HG02884 (cell line): ENCODE results near the gene TRIM33.
"Not testable (repeated sequence)": the region's sequence is repeated elsewhere in the genome, so short reads cannot be mapped to it uniquely, and the experiment has no call there.

Source experiments
- ATAC-seq: cut with Tn5 transposase; IDR thresholded peaks from one replicate; pipeline ENCODE4 v1.9.1; 2021; ENCODE audit warnings: mild to moderate bottlenecking, moderate library complexity; ENCODE audit not compliant: unreplicated experiment

TRIM33 gene

DNA sequence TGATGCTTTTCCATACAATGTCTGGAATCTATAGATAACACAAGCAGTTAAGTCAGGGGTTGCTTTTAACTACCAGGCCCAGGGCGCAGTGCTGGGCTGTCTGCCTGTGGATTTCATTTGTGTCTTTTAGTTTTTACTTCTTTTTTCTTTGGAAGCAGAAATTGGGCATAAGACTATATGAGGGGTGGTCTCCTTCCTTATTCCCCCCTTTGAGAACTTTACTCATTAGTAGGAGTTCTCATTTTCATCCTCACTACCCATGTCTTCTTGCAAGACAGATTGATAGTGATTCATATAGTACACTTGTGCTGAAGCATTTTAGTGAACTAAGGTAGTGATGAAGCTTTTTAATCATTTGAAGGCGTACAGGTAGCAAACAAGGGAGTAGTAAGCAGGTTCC lies 147.8 kb downstream of the TRIM33 start:
- ATAC-seq: not testable (repeated sequence)

DNA sequence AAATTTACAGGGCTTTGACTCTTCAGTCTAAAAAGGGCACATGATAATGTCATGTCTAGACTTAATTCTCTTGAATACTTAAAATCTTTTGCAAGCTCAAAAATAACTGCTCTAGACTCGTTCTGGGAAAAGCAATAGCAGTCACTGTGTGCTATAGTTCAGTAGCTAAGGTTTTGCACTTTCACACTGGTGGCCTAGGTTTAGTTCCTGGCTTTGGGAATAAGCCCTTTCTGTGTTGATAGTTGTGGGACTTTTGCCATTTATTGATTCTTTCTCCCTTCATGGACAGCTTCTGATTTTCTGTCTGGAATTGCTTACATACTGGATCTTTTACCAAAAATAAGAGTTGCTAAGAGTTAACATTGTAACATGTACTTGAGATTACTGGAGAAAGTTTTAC lies 151.2 kb downstream of the TRIM33 start:
- ATAC-seq: no peak

DNA sequence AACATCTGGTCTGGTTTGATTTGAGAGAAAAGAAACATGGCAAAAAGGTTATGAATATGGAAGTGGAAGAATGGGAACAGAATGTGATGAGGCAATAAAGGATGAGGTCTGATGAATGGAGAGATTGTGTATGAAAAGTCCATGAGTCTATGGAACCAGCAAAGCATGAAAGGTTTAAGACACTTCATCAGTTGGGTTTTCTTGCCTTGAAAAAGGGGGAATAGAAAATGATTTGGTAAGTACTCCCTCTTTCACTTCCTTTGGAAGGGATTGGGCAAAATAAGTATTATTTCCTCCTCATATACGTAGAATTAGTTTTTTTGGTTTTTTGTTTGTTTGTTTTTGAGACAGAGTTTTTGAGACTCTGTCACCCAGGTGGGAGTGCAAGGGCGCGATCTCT lies 155.8 kb downstream of the TRIM33 start:
- no peak for ATAC-seq

DNA sequence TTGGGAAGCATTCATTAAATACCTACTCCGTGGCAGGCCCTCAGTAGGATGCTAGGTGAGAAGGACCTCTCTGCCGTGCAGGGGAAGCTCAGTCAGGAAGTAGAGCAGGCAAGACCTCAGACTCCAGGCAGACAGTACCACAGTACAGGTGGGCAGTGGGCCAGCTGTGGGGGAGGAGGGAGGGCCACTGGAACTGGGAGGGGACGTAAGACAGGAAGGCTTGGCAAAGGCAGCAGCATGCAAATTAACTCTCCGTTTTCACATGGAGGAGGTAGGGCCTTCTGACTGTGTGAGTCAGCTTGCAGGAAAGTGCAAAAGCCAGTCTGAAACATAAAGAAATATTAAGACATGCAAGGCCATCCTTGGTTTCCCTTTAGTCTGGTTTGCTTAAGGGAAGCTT lies 157.7 kb downstream of the TRIM33 start:
- ATAC-seq: no peak

DNA sequence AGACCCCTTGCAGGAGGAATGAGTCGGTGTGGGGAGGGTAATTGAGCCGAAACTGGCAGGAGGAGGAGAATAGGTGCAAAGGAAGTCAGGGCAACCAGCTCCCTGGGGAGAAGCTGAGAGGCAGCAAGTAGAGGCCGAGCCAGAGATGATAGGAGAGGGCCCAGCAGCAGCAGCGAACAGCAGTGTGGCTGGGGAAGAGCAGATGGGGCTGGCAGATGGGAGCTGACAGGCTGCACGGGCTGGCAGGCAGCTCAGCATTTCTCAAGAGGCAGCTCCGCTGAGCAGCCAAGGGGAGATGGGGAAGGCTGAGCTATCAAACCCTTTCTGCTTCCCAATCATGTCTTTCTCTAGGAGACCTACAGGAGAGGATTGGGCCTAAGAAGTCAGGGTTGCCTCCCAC lies 158.2 kb downstream of the TRIM33 start:
- ATAC-seq: no peak

DNA sequence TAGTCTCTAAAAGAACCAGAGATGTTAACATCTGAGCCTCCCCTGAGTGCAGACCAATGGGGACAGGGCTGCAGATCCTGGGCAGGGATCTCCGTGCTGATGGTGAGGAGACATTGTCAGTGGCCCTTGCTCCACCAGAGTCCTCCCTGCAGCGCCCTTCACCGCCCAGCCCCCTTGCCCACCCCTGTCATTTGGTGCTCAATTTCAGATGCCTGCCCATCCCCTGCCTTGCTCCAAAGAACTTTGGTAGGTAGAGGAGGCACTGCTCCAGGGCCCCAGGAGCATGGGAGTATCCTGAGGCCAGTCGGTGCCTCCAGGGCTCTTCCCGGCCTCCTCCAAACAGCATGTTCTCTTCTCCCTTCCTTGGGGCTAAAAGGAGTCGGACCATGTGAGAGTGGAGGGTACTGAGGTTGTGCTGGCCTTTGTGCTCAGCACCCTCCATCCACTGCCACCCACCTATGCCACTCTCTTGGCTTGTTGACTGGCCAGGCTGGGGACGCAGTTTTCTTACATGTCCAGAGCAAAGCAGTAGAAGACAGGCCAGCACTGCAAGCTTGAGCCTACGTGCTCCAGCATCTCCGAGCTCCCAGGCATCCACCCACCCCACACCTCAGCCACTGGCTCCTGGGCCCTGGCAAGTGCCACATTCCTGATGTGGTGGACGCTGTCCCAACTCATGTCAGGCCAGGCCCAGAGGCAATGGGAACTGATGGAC lies 160.1 kb downstream of the TRIM33 start:
- no peak for ATAC-seq

DNA sequence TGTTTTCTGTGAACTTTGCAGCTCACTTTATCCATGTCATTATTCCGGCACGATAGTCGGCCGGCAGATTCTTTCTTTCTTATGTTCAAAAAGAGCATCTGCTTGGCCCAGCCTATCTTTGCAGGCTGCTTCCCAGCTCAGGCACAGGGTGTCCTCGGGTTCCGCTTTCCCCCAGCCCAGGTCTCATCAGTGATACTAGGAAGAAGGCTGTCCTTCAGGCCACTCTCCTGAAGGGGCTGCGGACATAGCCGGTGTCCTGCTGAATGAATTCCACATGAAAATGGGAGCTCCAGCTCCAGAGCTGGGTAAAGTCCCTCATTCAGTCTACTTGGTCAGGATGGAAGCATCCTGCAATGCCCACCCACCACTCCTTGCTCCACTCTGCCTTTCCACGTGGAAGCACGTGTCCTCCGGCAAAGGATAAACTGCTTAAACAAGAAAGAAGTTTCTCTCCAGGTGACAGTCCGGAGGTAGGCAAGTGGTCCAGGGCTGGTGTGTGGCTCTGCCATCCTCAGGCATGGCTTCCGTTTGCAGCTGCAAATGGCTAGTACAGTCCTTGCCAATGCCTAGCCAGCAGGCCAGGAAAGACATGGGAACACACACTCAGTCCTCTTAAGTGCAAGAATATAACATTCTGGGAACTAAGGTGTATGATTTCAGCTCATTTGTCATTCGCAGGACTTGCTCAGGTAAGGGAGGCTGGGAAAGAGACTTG lies 161.0 kb downstream of the TRIM33 start:
- no peak for ATAC-seq

DNA sequence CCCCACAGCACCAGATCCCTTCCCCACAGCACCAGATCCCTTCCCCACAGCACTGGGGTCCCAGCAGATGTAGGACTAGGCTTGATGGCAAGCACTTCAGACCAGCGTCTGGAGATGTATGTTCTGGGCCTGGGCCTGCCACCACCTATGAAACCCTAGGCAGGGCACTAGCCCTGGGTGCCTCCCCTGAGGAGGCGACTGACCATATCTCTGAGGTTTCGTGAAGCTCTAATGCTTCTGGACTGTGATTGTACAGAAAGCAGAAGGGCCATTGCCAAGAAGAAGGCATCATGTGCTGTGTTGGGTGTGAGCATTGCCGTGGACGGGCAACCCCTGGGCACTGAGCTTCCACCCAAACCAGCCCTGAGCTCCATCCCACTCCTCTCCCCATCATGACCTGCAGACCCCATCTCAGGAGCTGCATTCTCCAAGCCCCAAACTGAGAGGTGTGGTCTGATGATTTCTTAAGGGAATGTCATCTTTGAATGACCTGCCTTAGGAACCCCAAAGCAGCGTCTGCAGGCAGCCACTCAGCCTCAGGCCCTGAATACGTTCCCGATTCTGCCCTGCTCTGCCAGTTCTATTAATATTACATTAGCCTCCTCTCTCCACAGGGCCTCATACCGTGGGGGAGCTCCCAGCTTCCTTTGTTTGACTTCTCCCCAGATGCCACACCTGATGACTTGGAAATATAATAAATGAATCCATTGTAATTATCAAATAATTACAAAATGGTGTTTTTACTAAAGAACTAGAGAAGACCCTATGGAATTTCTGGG lies 163.4 kb downstream of the TRIM33 start:
- no peak for ATAC-seq

DNA sequence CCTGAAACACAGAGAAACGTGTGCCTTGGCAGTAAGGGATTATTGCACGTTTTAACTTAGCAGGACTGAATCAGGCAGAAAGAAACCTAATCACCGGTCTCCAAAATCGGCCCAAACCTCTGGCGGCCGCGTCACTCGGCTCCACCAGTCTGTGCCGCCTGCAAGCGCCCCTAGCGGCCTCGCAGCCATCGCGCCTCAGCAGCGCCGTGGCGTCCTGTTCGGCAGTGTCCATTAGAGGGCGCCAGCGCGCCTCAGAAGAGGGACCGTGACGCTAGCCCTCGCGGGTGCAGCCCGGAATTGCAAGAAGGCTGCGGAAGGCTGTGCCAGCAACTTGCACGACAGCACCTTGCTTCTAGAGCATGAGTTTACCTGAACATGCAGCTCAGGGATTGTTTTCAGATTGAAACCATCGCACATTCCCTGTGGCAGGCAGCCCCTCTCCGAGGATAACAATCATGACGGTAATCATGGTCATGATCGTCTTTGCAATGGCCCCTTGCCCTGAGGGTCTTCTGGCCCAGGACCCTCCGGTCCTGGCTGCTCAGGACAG lies 164.4 kb downstream of the TRIM33 start:
- ATAC-seq: peak; percentile 97

DNA sequence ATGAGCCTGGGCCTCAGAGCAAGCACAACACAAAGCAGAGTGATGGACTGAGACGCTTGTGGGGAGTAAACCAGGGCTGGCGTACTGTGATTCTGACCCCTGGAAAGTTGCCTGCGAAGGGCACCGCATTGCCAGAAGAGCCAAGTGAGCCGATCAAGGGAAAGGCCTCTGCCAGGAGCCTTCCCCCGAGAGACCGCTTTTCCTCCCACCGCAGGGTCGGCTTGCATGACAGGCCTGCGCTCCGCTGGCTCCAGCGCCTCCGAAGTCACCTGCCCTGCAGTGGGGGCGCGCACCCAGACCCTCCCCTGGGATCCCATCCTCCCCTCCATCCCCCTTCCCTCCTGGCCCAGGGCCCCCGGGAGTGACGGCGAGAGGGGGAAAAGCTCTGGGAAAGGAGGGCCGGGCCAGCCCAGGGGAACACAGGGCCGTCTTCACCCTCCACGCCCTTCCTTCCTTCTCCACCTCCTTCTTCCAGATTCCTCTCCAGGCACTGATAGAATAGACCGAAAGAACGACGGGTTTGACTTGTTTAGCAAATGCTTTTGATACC lies 165.0 kb downstream of the TRIM33 start:
- ATAC-seq: peak; percentile 32

DNA sequence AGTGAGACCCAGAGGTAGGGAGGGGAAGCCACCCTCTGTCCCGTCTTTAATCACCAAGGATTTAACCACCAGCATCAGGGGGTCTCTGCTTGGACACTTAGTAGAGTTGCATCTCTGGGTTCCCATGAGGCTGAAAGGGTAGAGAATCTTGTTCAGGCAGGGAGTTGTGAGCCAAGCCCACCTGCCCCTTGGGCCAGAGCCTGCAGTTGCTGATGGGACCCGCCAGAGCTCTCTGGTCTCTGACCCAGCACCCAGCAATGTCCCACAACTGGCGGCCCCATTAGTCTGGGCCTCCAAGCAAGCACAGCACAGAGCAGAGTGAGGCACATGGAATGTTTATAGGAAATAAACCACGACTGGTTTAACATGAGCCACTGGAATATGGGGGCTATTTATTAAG lies 166.3 kb downstream of the TRIM33 start:
- ATAC-seq: no peak
